Islet of Langerhans (tissue), 1 donor: ENCODE results near the gene HBG2.

Source experiments
- FAIRE-seq: peaks from one replicate; lab custom pipeline; 2011; peaks lifted over from hg19 to GRCh38; lab: Jason Lieb, UNC

The HBG2 gene

GRCh38 chr11:5228124-5228523, 26.5 kb downstream of the HBG2 start:
- FAIRE-seq: no peak

- no peak for FAIRE-seq
Observed at GRCh38 chr11:5227681-5228080, 26.9 kb downstream of the HBG2 start.

GRCh38 chr11:5226732-5227310, 27.8 kb downstream of the HBG2 start, which contains the start of gene HBB:
HBB (minus strand) TSS chr11:5227071; CDS start chr11:5227021, 50 bp downstream.
- no peak for FAIRE-seq

- no peak for FAIRE-seq
Observed at GRCh38 chr11:5225480-5225871, 29.1 kb downstream of the HBG2 start.

DNA sequence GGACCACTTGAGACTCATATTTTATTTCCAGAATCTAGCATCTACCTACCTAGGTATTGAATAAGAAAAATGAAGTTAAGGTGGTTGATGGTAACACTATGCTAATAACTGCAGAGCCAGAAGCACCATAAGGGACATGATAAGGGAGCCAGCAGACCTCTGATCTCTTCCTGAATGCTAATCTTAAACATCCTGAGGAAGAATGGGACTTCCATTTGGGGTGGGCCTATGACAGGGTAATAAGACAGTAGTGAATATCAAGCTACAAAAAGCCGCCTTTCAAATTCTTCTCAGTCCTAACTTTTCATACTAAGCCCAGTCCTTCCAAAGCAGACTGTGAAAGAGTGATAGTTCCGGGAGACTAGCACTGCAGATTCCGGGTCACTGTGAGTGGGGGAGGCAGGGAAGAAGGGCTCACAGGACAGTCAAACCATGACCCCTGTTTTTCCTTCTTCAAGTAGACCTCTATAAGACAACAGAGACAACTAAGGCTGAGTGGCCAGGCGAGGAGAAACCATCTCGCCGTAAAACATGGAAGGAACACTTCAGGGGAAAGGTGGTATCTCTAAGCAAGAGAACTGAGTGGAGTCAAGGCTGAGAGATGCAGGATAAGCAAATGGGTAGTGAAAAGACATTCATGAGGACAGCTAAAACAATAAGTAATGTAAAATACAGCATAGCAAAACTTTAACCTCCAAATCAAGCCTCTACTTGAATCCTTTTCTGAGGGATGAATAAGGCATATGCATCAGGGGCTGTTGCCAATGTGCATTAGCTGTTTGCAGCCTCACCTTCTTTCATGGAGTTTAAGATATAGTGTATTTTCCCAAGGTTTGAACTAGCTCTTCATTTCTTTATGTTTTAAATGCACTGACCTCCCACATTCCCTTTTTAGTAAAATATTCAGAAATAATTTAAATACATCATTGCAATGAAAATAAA, 29.8 kb downstream of the HBG2 start:
- no peak for FAIRE-seq

DNA sequence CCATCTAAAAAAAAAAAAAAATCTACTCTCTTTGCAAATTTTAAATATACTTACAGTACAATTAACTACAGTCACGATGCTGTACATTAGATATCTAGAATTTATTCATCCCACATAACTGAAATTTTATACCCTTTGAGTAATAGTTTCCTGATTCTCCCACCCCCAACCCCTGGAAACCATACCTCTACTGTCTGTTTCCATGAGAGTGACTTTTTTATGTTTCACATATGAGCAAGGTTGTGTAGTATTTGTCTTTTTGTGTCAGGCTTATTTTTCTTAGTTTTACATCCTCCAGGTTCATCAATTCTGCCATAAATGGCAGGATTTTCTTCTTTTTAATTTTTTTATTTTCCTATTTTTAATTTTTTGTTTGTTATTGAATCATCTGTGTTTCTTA, 30.9 kb downstream of the HBG2 start:
- FAIRE-seq: no peak

DNA sequence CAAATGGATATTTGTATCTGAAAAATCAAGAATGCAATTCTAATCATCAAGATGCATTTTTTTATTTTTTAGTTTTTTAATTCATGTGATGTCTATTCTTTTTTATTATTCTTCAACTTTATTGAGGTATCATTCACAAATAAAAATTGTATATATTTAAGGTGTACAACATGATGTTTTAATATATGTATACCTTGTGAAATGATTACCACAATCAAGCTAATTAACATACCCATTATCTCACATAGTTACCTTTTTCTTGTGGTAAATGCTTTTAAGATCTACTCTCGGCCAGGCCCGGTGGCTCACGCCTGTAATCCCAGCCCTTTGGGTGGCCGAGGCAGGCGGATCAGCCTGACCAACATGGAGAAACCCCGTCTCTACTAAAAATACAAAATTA, 31.4 kb downstream of the HBG2 start:
- no peak for FAIRE-seq

- no peak for FAIRE-seq
Observed at GRCh38 chr11:5210376-5210885, 44.1 kb downstream of the HBG2 start.

- peak; percentile 78 for FAIRE-seq
Observed at GRCh38 chr11:5204787-5205186, 49.8 kb downstream of the HBG2 start.

GRCh38 chr11:5203366-5203765, 51.2 kb downstream of the HBG2 start:
- no peak for FAIRE-seq
